Fibroblast of skin of abdomen (primary cell): ENCODE measurements around the gene SGCD.

ENCODE experiments used
- DNase-seq: peaks from one replicate; pipeline ENCODE4 v3.0.0-alpha.2; 2013

The SGCD gene

GRCh38 chr5:156401804-156402203 lies 74.8 kb downstream of the SGCD start:
- no peak for DNase-seq

GRCh38 chr5:156402387-156402921 lies 75.5 kb downstream of the SGCD start:
- no peak for DNase-seq

- no peak for DNase-seq
Observed at GRCh38 chr5:156405988-156406387, 79.0 kb downstream of the SGCD start.

- DNase-seq, result no peak
Observed at GRCh38 chr5:156407251-156407650, 80.3 kb downstream of the SGCD start.

- no peak for DNase-seq
Observed at GRCh38 chr5:156409834-156410233, 82.9 kb downstream of the SGCD start.

- DNase-seq, result peak; percentile 81
Observed at GRCh38 chr5:156411185-156411613, 84.2 kb downstream of the SGCD start.

- no peak for DNase-seq
Observed at GRCh38 chr5:156411957-156412356, 85.0 kb downstream of the SGCD start.

GRCh38 chr5:156414391-156414790 lies 87.4 kb downstream of the SGCD start:
- DNase-seq, result peak; percentile 45

GRCh38 chr5:156419661-156420060 lies 92.7 kb downstream of the SGCD start:
- no peak for DNase-seq

GRCh38 chr5:156420665-156421064 lies 93.7 kb downstream of the SGCD start:
- DNase-seq, result peak; percentile 77

GRCh38 chr5:156421798-156422197 lies 94.8 kb downstream of the SGCD start:
- no peak for DNase-seq

GRCh38 chr5:156423597-156423996 lies 96.6 kb downstream of the SGCD start:
- no peak for DNase-seq

- no peak for DNase-seq
Observed at GRCh38 chr5:156427315-156427714, 100.4 kb downstream of the SGCD start.

GRCh38 chr5:156431956-156432829 lies 105.2 kb downstream of the SGCD start:
- DNase-seq, result no peak

- no peak for DNase-seq
Observed at GRCh38 chr5:156432830-156433105, 105.8 kb downstream of the SGCD start.

- no peak for DNase-seq
Observed at GRCh38 chr5:156434471-156434870, 107.5 kb downstream of the SGCD start.

GRCh38 chr5:156435101-156435500 lies 108.1 kb downstream of the SGCD start:
- no peak for DNase-seq

- no peak for DNase-seq
Observed at GRCh38 chr5:156438076-156438475, 111.1 kb downstream of the SGCD start.

GRCh38 chr5:156444753-156445291 lies 117.9 kb downstream of the SGCD start:
- no peak for DNase-seq

- no peak for DNase-seq
Observed at GRCh38 chr5:156446526-156446925, 119.6 kb downstream of the SGCD start.

- no peak for DNase-seq
Observed at GRCh38 chr5:156450778-156451177, 123.8 kb downstream of the SGCD start.

- no peak for DNase-seq
Observed at GRCh38 chr5:156451505-156451904, 124.5 kb downstream of the SGCD start.

- no peak for DNase-seq
Observed at GRCh38 chr5:156456857-156457256, 129.9 kb downstream of the SGCD start.

GRCh38 chr5:156459812-156460385 lies 132.9 kb downstream of the SGCD start:
- no peak for DNase-seq
